ENCODE measurements around the gene SYNPO2L. TPM values are rescaled to one million over a fixed set of nuclear protein-coding genes. Genes with fewer than 3 reads are reported as not detected.
A peak's percentile ranks its signal among the peaks of the same experiment; 100 is the strongest.

SYNPO2L gene
- total and polyA plus RNA-seq, 4 donors, result under 0.01 to 0.02 TPM; not detected in 2

DNA sequence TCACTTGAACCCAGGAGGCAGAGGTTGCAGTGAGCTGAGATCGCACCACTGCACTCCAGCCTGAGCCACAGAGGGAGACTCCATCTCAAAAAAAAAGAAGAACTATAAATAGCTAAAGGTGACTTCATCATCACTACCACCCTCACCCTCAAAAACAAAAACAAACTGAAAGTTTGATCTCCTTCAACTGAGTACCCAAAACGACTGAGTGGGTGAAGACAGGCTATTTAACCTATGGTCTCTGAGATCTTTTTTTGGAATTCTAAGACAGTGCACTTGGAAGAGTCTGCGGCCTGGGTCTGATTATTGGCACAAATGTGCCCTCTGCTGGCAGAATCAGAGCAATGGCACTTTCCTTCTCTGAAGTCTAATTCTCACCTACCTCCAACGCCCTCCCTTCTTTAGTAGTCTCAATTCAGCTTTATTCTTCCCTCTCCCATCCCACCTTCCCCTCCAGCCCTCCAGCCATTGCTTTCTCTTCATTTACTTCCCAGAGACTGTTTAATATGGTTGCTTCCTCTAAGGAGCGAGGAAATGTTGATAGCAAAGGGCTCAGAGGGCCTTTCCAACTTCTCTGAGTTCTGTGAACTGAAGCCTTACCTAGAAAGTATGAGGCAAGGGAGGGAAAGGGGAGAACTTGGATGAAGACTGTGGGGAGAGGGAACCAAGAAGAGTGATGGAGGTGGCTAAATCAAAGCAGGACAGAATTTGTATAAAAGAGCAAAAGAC, 11.7 kb downstream of the SYNPO2L start:
- Histone ChIP-seq H3K4me1 (ENCODE audit: control insufficient read depth in 4 of 4, insufficient read depth in 4 of 4, low read length in 3 of 4) (peaks cover 0 to 4% (median 3%) of the 10 kb centered on the region in 4 donors), H3K36me3 (ENCODE audit: control insufficient read depth in 4 of 4, insufficient read depth in 3 of 4, low read depth in 1 of 4, low read length in 3 of 4) (no peaks in the 10 kb centered on the region), H3K9me3 (ENCODE audit: control insufficient read depth in 4 of 4, low read length in 3 of 4) (no peaks in the 10 kb centered on the region), H3K9ac (ENCODE audit: low read depth in 1 of 2, low read length in 2 of 2) (no peak overlapping the region), H3K27ac (ENCODE audit: low read depth in 1 of 2, low read length in 2 of 2) (no peak overlapping the region), H3K27me3 (ENCODE audit: control insufficient read depth in 4 of 4, insufficient read depth in 4 of 4, low read length in 3 of 4) (no peaks in the 10 kb centered on the region), H3K4me3 (ENCODE audit: low read depth in 1 of 3, low read length in 3 of 3) (no peak overlapping the region)
- TF ChIP-seq SP1 (IDR thresholded peaks at IDR 0.05) (no peak), HNF4A (conservative IDR thresholded peaks at IDR 0.05) (no peak), FOXA1 (IDR thresholded peaks at IDR 0.05) (no peak), YY1 (IDR thresholded peaks at IDR 0.05) (no peak), EGR1 (IDR thresholded peaks at IDR 0.05; ENCODE audit: low read depth in 2 of 2) (no peak), FOXA2 (IDR thresholded peaks at IDR 0.05) (no peak), RAD21 (IDR thresholded peaks at IDR 0.05) (peak; percentile 98)
- TF ChIP-seq, protein P1, sequence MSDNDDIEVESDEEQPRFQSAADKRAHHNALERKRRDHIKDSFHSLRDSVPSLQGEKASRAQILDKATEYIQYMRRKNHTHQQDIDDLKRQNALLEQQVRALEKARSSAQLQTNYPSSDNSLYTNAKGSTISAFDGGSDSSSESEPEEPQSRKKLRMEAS (IDR thresholded peaks at IDR 0.05), result no peak
- TF ChIP-seq, protein P2, sequence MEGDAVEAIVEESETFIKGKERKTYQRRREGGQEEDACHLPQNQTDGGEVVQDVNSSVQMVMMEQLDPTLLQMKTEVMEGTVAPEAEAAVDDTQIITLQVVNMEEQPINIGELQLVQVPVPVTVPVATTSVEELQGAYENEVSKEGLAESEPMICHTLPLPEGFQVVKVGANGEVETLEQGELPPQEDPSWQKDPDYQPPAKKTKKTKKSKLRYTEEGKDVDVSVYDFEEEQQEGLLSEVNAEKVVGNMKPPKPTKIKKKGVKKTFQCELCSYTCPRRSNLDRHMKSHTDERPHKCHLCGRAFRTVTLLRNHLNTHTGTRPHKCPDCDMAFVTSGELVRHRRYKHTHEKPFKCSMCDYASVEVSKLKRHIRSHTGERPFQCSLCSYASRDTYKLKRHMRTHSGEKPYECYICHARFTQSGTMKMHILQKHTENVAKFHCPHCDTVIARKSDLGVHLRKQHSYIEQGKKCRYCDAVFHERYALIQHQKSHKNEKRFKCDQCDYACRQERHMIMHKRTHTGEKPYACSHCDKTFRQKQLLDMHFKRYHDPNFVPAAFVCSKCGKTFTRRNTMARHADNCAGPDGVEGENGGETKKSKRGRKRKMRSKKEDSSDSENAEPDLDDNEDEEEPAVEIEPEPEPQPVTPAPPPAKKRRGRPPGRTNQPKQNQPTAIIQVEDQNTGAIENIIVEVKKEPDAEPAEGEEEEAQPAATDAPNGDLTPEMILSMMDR (IDR thresholded peaks at IDR 0.05; ENCODE audit: low read depth, low read length, missing input control), result peak; percentile 94
- peak; percentile 60 for DNase-seq (ENCODE audit: low spot score)
- 21% methylated on average over 5 of the region's 5 CpGs for WGBS

DNA sequence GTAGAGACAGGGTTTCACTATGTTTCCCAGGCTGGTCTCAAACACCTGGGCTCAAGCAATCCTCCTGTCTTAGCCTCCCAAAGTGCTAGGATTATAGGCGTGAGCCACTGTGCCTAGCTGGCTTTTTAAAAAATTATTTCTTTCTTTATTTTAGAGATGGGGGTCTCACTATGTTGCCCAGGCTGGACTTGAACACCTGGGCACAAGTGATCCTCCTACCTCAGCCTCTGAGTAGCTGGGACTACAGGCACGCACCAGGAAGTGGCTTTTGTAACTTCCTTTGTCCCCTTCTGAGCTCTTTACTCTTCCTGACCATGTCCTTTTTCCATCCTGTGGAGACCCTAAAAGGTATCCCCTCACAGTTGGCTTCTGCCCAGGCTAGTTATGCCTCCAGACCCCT, 12.5 kb downstream of the SYNPO2L start:
- TF ChIP-seq RAD21 (IDR thresholded peaks at IDR 0.05) (no peak), GABPA (IDR thresholded peaks at IDR 0.05 in 1 of 2, conservative IDR thresholded peaks at IDR 0.05 in 1 of 2) (no peak), EGR1 (IDR thresholded peaks at IDR 0.05; ENCODE audit: low read depth in 2 of 2) (no peak), SP1 (IDR thresholded peaks at IDR 0.05) (no peak), NR2F2 (IDR thresholded peaks at IDR 0.05) (no peak), FOXA1 (IDR thresholded peaks at IDR 0.05) (no peak), HNF4A (conservative IDR thresholded peaks at IDR 0.05) (no peak)
- TF ChIP-seq, protein P3, sequence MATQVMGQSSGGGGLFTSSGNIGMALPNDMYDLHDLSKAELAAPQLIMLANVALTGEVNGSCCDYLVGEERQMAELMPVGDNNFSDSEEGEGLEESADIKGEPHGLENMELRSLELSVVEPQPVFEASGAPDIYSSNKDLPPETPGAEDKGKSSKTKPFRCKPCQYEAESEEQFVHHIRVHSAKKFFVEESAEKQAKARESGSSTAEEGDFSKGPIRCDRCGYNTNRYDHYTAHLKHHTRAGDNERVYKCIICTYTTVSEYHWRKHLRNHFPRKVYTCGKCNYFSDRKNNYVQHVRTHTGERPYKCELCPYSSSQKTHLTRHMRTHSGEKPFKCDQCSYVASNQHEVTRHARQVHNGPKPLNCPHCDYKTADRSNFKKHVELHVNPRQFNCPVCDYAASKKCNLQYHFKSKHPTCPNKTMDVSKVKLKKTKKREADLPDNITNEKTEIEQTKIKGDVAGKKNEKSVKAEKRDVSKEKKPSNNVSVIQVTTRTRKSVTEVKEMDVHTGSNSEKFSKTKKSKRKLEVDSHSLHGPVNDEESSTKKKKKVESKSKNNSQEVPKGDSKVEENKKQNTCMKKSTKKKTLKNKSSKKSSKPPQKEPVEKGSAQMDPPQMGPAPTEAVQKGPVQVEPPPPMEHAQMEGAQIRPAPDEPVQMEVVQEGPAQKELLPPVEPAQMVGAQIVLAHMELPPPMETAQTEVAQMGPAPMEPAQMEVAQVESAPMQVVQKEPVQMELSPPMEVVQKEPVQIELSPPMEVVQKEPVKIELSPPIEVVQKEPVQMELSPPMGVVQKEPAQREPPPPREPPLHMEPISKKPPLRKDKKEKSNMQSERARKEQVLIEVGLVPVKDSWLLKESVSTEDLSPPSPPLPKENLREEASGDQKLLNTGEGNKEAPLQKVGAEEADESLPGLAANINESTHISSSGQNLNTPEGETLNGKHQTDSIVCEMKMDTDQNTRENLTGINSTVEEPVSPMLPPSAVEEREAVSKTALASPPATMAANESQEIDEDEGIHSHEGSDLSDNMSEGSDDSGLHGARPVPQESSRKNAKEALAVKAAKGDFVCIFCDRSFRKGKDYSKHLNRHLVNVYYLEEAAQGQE (IDR thresholded peaks at IDR 0.05), result no peak
- TF ChIP-seq, protein P1 (IDR thresholded peaks at IDR 0.05), result no peak
- TF ChIP-seq, protein P4, sequence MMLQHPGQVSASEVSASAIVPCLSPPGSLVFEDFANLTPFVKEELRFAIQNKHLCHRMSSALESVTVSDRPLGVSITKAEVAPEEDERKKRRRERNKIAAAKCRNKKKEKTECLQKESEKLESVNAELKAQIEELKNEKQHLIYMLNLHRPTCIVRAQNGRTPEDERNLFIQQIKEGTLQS (IDR thresholded peaks at IDR 0.05), result no peak
- no peak for DNase-seq (ENCODE audit: low spot score)
- H3K9ac ChIP-seq (ENCODE audit: low read depth in 1 of 2, low read length in 2 of 2), result no peak overlapping the region
- WGBS, result 80% methylated on average over 2 of the region's 2 CpGs
- no peak overlapping the region for H3K4me3 ChIP-seq (ENCODE audit: low read depth in 1 of 3, low read length in 3 of 3)
- H3K36me3 ChIP-seq (ENCODE audit: control insufficient read depth in 4 of 4, insufficient read depth in 3 of 4, low read depth in 1 of 4, low read length in 3 of 4), result no peaks in the 10 kb centered on the region
- H3K4me1 ChIP-seq (ENCODE audit: control insufficient read depth in 4 of 4, insufficient read depth in 4 of 4, low read length in 3 of 4), result peaks cover 0 to 4% (median 3%) of the 10 kb centered on the region in 4 donors
- H3K27me3 ChIP-seq (ENCODE audit: control insufficient read depth in 4 of 4, insufficient read depth in 4 of 4, low read length in 3 of 4), result no peaks in the 10 kb centered on the region
- H3K9me3 ChIP-seq (ENCODE audit: control insufficient read depth in 4 of 4, low read length in 3 of 4), result no peaks in the 10 kb centered on the region
- H3K27ac ChIP-seq (ENCODE audit: low read depth in 1 of 2, low read length in 2 of 2), result no peak overlapping the region

Data from liver (tissue), 9 donors.